Lung (tissue), 12 donors: ENCODE data around the gene ZSCAN20. TPM values are rescaled to one million over a fixed set of nuclear protein-coding genes. Genes with fewer than 3 reads are reported as not detected.

ENCODE experiments used
- ATAC-seq: fragments of 200-7000 bp; cut with Tn5 transposase; one replicate; pipeline ENCODE4 v1.9.1; 2020; ENCODE audit warnings: moderate number of reproducible peaks; ENCODE audit not compliant: insufficient read depth, low FRiP score
- DNase-seq, 3 donors: peaks; one replicate each; pipeline ENCODE4 v3.0.0-alpha.2; 2013 to 2017
- H3K27ac ChIP-seq, 2 donors: one replicate each; pipeline ENCODE4 v1.5.1; 2013; ENCODE audit warnings: mild to moderate bottlenecking in 2 of 2, moderate library complexity in 2 of 2, control low read depth in 1 of 2, inconsistent platforms in 1 of 2, low read depth in 1 of 2, low read length in 1 of 2
- H3K27me3 ChIP-seq, 3 donors: one replicate each; pipeline ENCODE4 v1.5.1; 2013; ENCODE audit warnings: low read length in 2 of 3; ENCODE audit not compliant: control insufficient read depth in 3 of 3, insufficient read depth in 3 of 3
- H3K36me3 ChIP-seq, 4 donors: one replicate each; pipeline ENCODE4 v1.5.1; 2013; ENCODE audit warnings: low read length in 4 of 4, mild to moderate bottlenecking in 1 of 4, moderate library complexity in 1 of 4; ENCODE audit not compliant: control insufficient read depth in 4 of 4, insufficient read depth in 4 of 4
- H3K4me1 ChIP-seq, 5 donors: one replicate each; pipeline ENCODE4 v1.5.1; 2013; ENCODE audit warnings: low read length in 5 of 5, mild to moderate bottlenecking in 2 of 5, moderate library complexity in 1 of 5; ENCODE audit not compliant: control insufficient read depth in 5 of 5, insufficient read depth in 5 of 5
- H3K4me3 ChIP-seq: one replicate; pipeline ENCODE4 v1.5.1; 2013; ENCODE audit warnings: mild to moderate bottlenecking, control low read depth, moderate library complexity
- H3K9ac ChIP-seq, 2 donors: one replicate each; pipeline ENCODE4 v1.5.1; 2013; ENCODE audit warnings: low read length in 2 of 2, control low read depth in 1 of 2; ENCODE audit not compliant: insufficient read depth in 1 of 2
- H3K9me3 ChIP-seq, 4 donors: one replicate each; pipeline ENCODE4 v1.5.1; 2013; ENCODE audit warnings: low read length in 3 of 4, mild to moderate bottlenecking in 1 of 4, moderate library complexity in 1 of 4; ENCODE audit not compliant: control insufficient read depth in 4 of 4, insufficient read depth in 3 of 4
- CTCF ChIP-seq: IDR thresholded peaks from 2 replicates; pipeline ENCODE4 v1.5.1; 2012; ENCODE audit warnings: mild to moderate bottlenecking; ENCODE audit errors: control extremely low read depth, extremely low read depth
- WGBS, 2 donors: extraction: QIAGEN DNeasy Blood & Tissue Kit; methylation state at CpG; one replicate each; pipeline ENCODE4 v1.1.7; 2013; 5-methylcytosine and 5-hydroxymethylcytosine counted together
- polyA plus RNA-seq, 2 donors: library from polyadenylated mRNA; stranded (reverse); fragments of 200-250 nt; gene quantifications; one replicate each; pipeline ENCODE4 v1.2.1, GENCODE V29; 2013
- total RNA-seq, 2 donors: library from RNA; depleted of rRNA in 1 of 2; stranded (reverse); fragments of >200 nt in 1 of 2; gene quantifications; one replicate each; pipeline ENCODE4 v1.2.1, GENCODE V29; 2014 to 2021
- donor health status: control.
- donor health status: control.
- donor health status: Bipolar disorder and iron deficiency.
- donor health status: healthy.
- donor health status: DM: yes; HTN: yes; CAD: no.

Gene ZSCAN20
- total and polyA plus RNA-seq, 4 donors: 0.67 to 5.7 (median 3.2) TPM

GRCh38 chr1:33515112-33515511, 42.7 kb downstream of the ZSCAN20 start:
- no peak for TF ChIP-seq CTCF
- ATAC-seq: no peak
- DNase-seq: no peak
- Histone ChIP-seq H3K36me3 (no peaks in the 10 kb centered on the region), H3K4me3 (no peak overlapping the region), H3K9me3 (no peaks in the 10 kb centered on the region), H3K4me1 (no peaks in the 10 kb centered on the region), H3K27me3 (peaks cover 0 to 3% (median 0%) of the 10 kb centered on the region in 3 donors), H3K9ac (no peak overlapping the region), H3K27ac (no peak overlapping the region)
- WGBS, 2 donors: 85 to 86% methylated on average over 8 of the region's 8 CpGs

- no peak for ATAC-seq
- H3K4me3 ChIP-seq: no peak overlapping the region
- no peak overlapping the region for H3K27ac ChIP-seq
- peaks cover 0 to 3% (median 0%) of the 10 kb centered on the region in 3 donors for H3K27me3 ChIP-seq
- H3K36me3 ChIP-seq: no peaks in the 10 kb centered on the region
- TF ChIP-seq CTCF: no peak
- WGBS, 2 donors: 77 to 93% methylated on average over 2 of the region's 2 CpGs
- H3K9me3 ChIP-seq: no peaks in the 10 kb centered on the region
- no peak overlapping the region for H3K9ac ChIP-seq
- DNase-seq: no peak
- no peaks in the 10 kb centered on the region for H3K4me1 ChIP-seq
Observed at GRCh38 chr1:33515607-33516006, 43.2 kb downstream of the ZSCAN20 start.

- TF ChIP-seq CTCF: no peak
- Histone ChIP-seq H3K9ac (no peak overlapping the region), H3K4me1 (no peaks in the 10 kb centered on the region), H3K36me3 (no peaks in the 10 kb centered on the region), H3K9me3 (no peaks in the 10 kb centered on the region), H3K4me3 (no peak overlapping the region), H3K27ac (no peak overlapping the region), H3K27me3 (peaks cover 0 to 3% (median 0%) of the 10 kb centered on the region in 3 donors)
- no peak for ATAC-seq
- DNase-seq: no peak
- 86 to 92% methylated on average over 9 of the region's 9 CpGs for WGBS, 2 donors
Observed at GRCh38 chr1:33516428-33516827, 44.0 kb downstream of the ZSCAN20 start.

- WGBS, 2 donors: 86 to 93% methylated on average over 8 of the region's 8 CpGs
- peaks cover 0 to 3% (median 0%) of the 10 kb centered on the region in 3 donors for H3K27me3 ChIP-seq
- H3K27ac ChIP-seq: no peak overlapping the region
- no peaks in the 10 kb centered on the region for H3K36me3 ChIP-seq
- ATAC-seq (no peak), DNase-seq (no peak)
- no peak for TF ChIP-seq CTCF
- no peaks in the 10 kb centered on the region for H3K4me1 ChIP-seq
- H3K9me3 ChIP-seq: no peaks in the 10 kb centered on the region
- H3K4me3 ChIP-seq: no peak overlapping the region
- no peak overlapping the region for H3K9ac ChIP-seq
Observed at GRCh38 chr1:33516891-33517567, 44.6 kb downstream of the ZSCAN20 start.
